GM18511 (cell line): Measurements from ENCODE around the gene MARCHF9.

Experiments used
- ATAC-seq: cut with Tn5 transposase; IDR thresholded peaks from one replicate; pipeline ENCODE4 v1.9.1; 2021; ENCODE audit warnings: mild to moderate bottlenecking, moderate library complexity; ENCODE audit not compliant: unreplicated experiment

The MARCHF9 gene

DNA sequence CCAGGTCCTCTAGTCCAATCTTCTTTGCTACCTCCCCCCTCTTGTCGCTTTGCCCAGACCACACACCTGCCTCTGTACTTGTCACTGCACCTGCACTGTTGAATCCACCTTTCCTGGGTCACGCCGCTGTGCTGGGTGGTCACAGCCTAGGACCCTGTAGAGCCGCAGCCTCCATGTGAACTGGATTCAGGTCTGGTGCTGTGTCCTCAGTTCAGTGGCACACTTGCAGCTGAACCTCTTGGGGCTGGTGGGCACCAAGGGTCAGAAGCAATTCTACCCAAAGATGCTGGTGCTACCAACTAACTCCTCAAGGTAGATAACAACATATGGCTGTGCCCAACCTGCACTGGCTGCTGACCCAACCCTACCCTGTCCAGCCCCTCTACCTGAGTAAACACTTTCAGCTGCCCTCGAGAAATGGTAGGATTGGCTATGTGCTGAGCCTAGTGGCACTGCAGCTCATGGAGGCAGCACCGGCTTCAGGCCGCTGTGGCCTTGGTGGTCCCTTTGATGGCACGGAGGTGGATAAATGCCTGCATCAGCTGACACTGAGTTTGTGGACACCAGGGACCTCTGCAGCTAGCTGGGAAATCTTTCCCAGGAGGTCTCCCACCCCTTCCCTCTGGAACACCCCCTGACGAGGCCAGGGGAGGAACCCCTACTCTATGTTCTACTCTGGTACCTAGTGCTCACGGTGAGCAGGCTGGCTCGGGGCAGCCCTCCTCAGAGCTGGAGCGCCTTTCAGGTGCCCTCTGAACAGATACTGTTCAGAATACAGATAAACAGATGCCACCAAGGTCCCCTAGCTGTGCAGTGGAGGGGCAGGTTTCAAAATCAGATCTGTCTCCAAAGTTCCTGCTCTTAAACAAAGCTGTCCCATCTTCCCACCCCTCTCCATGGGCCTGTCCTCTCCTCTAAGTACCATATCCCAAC, 30.6 kb upstream of the MARCHF9 start:
- no peak for ATAC-seq

- ATAC-seq: no peak
Observed at GRCh38 chr12:57724936-57725740, 29.8 kb upstream of the MARCHF9 start.

DNA sequence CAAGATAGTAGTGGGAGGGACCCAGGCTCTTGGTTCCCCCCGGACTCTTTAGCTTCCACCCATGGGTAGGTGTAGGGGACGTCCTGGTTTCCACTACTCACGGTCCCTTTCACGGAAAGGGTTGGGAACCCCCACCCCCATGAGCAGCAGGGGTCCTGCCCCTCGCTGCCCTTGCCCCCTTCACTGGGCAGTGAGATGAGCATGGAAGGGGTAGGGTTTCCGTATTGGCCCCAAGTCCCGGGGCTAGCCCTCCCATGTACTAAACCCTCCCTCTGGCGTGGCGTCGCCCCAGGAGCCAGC, 29.1 kb upstream of the MARCHF9 start:
- no peak for ATAC-seq

- ATAC-seq: no peak
Observed at GRCh38 chr12:57726151-57726883, 28.6 kb upstream of the MARCHF9 start.

DNA sequence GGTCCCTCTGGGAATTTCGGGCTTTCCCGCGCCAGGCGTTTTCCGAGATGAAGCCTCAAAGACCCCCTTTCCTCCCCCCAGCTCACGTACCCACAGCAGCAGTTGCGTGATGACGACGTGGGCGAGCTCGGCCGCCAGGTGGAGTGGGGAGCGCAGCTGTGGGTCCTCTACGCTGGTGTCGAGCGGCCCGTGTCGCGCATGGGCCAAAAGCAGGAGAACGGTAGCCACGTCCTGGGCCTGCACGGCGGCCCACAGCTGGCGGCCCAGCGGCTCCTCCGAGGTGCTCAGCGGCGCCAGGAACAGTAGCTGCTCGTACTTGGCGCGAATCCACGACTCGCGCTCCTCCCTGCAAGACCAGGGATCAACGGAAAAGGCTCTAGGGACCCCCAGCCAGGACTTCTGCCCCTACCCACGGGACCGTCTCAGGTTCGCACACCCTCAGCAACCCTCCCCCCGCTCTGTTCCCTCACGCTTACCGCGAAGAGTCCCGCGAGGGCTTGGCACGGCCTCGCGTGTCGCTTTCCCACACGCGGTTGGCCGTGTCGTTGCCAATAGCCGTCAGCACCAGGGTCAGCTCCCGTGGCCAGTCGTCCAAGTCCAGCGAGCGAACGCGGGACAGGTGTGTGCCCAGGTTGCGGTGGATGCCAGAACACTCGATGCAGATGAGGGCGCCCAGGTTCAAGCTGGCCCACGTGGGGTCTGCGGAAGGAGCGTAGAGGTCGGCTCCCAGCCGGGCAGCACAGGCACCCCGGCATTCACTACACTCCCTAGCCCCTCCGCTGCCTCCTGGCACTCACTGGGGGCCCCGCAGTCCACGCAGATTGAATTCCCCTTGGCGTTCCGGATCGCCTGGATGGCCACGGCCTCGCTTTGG, 27.8 kb upstream of the MARCHF9 start:
- no peak for ATAC-seq

GRCh38 chr12:57727758-57728395, 27.0 kb upstream of the MARCHF9 start:
- no peak for ATAC-seq

DNA sequence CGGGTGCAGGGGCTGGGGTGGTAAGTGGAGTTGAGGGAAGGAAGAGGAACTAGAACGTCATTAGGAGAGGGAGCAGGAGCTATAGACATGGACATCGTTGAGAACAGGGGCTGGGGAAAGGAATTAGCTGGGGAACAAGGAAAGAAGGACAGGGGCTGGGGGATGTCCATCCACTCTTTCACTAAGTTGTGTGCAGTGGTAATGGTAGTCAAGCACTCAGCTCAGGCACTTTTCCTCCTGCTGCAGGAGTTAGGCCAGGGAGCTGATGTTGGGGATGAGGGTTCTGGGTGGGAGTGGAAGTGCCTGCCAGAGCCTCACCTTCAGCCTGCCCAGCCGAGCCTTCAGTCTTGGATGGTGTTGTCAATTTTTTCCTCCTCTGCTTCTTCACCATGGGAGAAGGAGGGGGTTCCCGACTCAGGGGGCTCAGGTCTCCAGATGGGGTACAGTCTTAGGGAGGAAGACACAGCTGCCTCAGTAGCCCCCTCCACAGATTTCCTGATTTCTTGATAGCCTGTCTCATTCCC, 25.5 kb upstream of the MARCHF9 start:
- ATAC-seq: no peak

- ATAC-seq: no peak
Observed at GRCh38 chr12:57730336-57731067, 24.4 kb upstream of the MARCHF9 start.

- ATAC-seq: no peak
Observed at GRCh38 chr12:57731411-57732080, 23.4 kb upstream of the MARCHF9 start.

- no peak for ATAC-seq
Observed at GRCh38 chr12:57732270-57732669, 22.6 kb upstream of the MARCHF9 start.

DNA sequence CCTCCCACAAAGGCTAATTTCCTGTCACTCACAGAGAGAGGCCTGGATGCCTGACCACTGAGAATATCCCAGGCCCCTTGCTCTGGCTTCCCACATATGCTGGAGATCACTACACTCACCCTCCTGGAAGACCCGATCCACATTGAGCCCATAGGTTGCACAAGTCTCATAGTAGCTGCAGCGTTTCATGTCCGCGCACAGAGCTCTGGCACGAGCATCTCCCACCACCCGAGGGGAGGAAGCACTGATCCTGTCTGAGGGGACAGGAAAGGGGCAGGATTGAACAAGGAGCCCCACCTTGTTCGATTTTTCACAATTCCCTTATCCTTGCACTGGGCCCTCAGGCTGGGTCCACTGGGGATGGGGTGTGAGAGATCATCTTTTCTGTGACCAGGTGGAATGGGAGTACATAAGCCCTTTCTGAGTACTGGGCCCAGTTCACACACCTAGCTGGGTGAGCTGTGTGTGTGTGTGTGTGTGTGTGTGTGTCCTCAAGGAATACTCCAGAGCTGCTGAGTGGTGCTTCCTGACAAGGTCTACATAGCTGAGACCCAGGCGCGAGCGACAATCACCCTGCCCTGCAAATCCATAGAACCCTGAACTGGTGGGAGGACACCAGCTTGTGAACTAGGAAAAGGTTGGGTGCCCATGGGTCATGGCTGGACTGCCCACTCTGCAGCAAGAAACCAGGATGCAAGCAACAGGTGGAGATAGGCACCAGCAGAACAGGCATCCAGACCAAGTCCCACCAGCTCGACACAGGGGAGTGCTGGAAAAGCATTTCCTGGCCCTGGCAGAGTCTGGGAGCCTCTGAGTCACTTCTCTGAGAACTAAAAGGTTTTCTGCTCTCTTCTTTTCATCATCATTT, 21.9 kb upstream of the MARCHF9 start:
- no peak for ATAC-seq

DNA sequence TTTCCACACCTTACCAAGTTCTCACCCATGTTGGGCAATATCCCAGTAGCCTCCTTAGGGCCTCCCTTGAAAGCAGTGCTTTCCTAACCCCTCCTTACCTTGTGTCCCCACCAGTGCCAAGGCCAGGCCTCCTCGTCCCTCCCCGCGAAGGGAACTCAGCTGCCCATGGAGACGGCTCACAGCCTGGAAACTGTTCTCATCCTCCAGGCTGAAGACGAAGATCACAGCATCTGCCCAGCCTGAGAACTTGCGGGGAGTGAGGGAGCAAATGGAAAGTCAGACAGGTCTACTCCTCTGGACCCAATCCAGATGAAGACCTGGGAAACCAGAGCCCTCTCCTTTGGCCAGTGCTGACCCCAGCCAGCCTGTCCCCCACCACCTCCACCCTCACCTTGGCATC, 21.0 kb upstream of the MARCHF9 start:
- ATAC-seq: no peak

DNA sequence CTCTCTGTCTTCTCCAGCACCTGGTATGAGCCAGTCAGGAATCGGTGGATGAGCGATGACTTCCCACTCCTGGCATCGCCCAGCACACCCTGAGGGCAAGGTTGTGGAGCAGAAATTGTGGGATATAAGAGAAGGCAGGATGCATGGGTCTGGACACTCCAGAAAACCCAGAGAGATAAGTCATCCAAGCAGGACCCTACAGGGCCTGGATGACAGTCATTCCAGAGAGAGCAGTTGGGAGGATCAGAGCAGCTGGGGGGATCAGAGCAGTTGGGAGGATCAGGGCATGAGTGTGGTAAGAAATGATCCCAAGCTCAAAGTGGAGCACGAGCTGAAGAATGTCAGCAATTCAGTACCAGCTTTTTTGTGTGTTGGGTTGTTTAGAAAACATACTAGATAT, 20.3 kb upstream of the MARCHF9 start:
- no peak for ATAC-seq

GRCh38 chr12:57735198-57735855, 19.6 kb upstream of the MARCHF9 start:
- ATAC-seq: no peak

- ATAC-seq: no peak
Observed at GRCh38 chr12:57735952-57736740, 18.8 kb upstream of the MARCHF9 start.

DNA sequence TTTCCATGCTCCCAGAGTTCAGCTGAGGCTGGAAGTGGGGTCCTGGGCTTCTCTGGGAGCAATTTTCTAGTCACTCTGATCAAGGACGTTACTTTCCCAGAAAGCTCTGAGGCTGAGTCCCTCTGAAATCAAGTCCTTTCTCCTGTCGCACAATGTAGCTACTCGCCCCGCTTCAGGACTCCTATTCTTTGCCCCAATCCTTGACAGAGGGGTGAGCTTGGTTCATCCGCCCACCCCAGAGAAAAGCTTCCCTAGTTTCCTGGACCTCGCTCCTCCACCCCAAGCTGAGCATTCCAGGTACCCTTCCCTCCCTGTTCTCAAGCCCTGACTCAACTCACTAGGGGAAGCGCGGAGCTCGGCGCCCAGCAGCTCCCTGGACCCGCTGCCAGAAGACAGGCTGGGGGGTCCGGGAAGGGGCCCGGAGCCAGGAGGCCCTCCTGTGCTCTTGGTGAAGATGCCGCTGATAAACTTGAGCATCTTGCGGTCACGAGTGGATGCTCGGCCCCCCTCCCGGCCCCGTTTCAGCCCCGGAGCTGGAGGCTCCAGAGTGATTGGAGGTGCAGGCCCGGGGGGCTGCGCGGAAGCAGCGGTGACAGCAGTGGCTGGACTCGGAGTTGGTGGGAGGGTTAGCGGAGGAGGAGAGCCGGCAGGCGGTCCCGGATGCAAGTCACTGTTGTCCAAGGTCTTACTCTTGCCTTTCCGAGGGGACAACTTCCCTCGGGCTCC, 18.0 kb upstream of the MARCHF9 start:
- no peak for ATAC-seq
